ENCODE results near the gene PAXX. TPM values are rescaled to one million over a fixed set of nuclear protein-coding genes. Genes with fewer than 3 reads are reported as not detected.

The PAXX gene
- total RNA-seq, 1 donor from 2014 or later: 87.8 TPM

Other genes starting within 250 kb of the PAXX start
- gene LCN10, start 249.5 kb upstream of the PAXX start, total RNA-seq: 1.1 and 1.7 TPM in 2 replicates
- gene LCN6, start 243.9 kb upstream of the PAXX start, total RNA-seq: not detected in 2 replicates
- not detected in 2 replicates for gene LCN8, start 234.2 kb upstream of the PAXX start, total RNA-seq
- not detected in 2 replicates for gene LCN15, start 227.9 kb upstream of the PAXX start, total RNA-seq
- gene TMEM141, start 201.1 kb upstream of the PAXX start, total RNA-seq: 36.1 and 40.1 TPM in 2 replicates
- 0.14 and 0.42 TPM in 2 replicates for gene CCDC183, start 196.1 kb upstream of the PAXX start, total RNA-seq
- 116 and 119 TPM in 2 replicates for gene RABL6, start 184.5 kb upstream of the PAXX start, total RNA-seq
- gene AJM1, start 149.9 kb upstream of the PAXX start, total RNA-seq: 5.7 and 5.9 TPM in 2 replicates
- gene PHPT1, start 143.0 kb upstream of the PAXX start, total RNA-seq: 134 and 145 TPM in 2 replicates
- 24.7 and 30.1 TPM in 2 replicates for gene MAMDC4, start 140.1 kb upstream of the PAXX start, total RNA-seq
- gene EDF1, start 126.1 kb upstream of the PAXX start, total RNA-seq: 378 and 380 TPM in 2 replicates
- gene TRAF2, start 105.9 kb upstream of the PAXX start, total RNA-seq: 61.6 and 66.6 TPM in 2 replicates
- 92.7 and 93.6 TPM in 2 replicates for gene FBXW5, start 47.7 kb upstream of the PAXX start, total RNA-seq
- gene C8G, start 47.2 kb upstream of the PAXX start, total RNA-seq: 0.69 and 1.7 TPM in 2 replicates
- gene LCN12, start 40.1 kb upstream of the PAXX start, total RNA-seq: 1.3 and 2.3 TPM in 2 replicates
- gene PTGDS, start 14.9 kb upstream of the PAXX start, total RNA-seq: not detected in 2 replicates
- not detected in 2 replicates for gene LCNL1, start 9.4 kb upstream of the PAXX start, total RNA-seq
- not detected in 2 replicates for gene CLIC3, start 4.1 kb downstream of the PAXX start, total RNA-seq
- 25.0 and 25.9 TPM in 2 replicates for gene ABCA2, start 35.8 kb downstream of the PAXX start, total RNA-seq
- 0.09 TPM in 1 of 2 replicates, not detected in the other for gene FUT7, start 39.7 kb downstream of the PAXX start, total RNA-seq
- 58.1 and 59.4 TPM in 2 replicates for gene NPDC1, start 53.8 kb downstream of the PAXX start, total RNA-seq
- 0.21 TPM in 1 of 2 replicates, not detected in the other for gene ENTPD2, start 61.6 kb downstream of the PAXX start, total RNA-seq
- gene SAPCD2, start 78.1 kb downstream of the PAXX start, total RNA-seq: 22.8 and 23.8 TPM in 2 replicates
- 17.1 and 19.1 TPM in 2 replicates for gene UAP1L1, start 85.1 kb downstream of the PAXX start, total RNA-seq
- 49.7 and 50.1 TPM in 2 replicates for gene MAN1B1, start 94.6 kb downstream of the PAXX start, total RNA-seq
- gene DPP7, start 122.3 kb downstream of the PAXX start, total RNA-seq: 365 and 375 TPM in 2 replicates
- gene GRIN1, start 146.7 kb downstream of the PAXX start, total RNA-seq: 0.07 TPM in 1 of 2 replicates, not detected in the other
- gene LRRC26, start 177.6 kb downstream of the PAXX start, total RNA-seq: not detected in 2 replicates
- gene TMEM210, start 179.6 kb downstream of the PAXX start, total RNA-seq: not detected in 2 replicates
- gene ANAPC2, start 196.1 kb downstream of the PAXX start, total RNA-seq: 57.4 and 58.7 TPM in 2 replicates
- 95.1 and 95.8 TPM in 2 replicates for gene SSNA1, start 196.3 kb downstream of the PAXX start, total RNA-seq
- gene TPRN, start 208.3 kb downstream of the PAXX start, total RNA-seq: 15.1 and 16.3 TPM in 2 replicates
- gene TMEM203, start 213.2 kb downstream of the PAXX start, total RNA-seq: 38.8 and 39.3 TPM in 2 replicates
- gene NDOR1, start 213.3 kb downstream of the PAXX start, total RNA-seq: 45.1 and 45.6 TPM in 2 replicates
- 12.8 and 15.2 TPM in 2 replicates for gene RNF208, start 229.8 kb downstream of the PAXX start, total RNA-seq
- 0.54 and 0.68 TPM in 2 replicates for gene CYSRT1, start 232.8 kb downstream of the PAXX start, total RNA-seq
- not detected in 2 replicates for gene RNF224, start 235.1 kb downstream of the PAXX start, total RNA-seq
- gene SLC34A3, start 238.5 kb downstream of the PAXX start, total RNA-seq: not detected in 2 replicates
- gene TUBB4B, start 248.9 kb downstream of the PAXX start, total RNA-seq: 292 and 299 TPM in 2 replicates

Data from activated CD4-positive, alpha-beta T cell treated with anti-CD3 and anti-CD28 coated beads, Interleukin-2, amount 10 ng/mL, durations not matched to agents 24 days and 14 days (primary cell).